CD14-positive monocyte (primary cell): Measurements from ENCODE around the gene GRK4. TPM values are rescaled to one million over a fixed set of nuclear protein-coding genes. Genes with fewer than 3 reads are reported as not detected.

Source experiments
- DNase-seq, 3 donors: peaks; one replicate each; pipeline ENCODE4 v3.0.0-alpha.2; 2011 to 2022
- H2AFZ ChIP-seq: 2 replicates; pipeline ENCODE4 v1.6.0; 2012; ENCODE audit warnings: mild to moderate bottlenecking, low read depth, low read length, inconsistent platforms; ENCODE audit not compliant: insufficient read depth, poor library complexity, severe bottlenecking
- H3K27ac ChIP-seq, 2 donors: 1 replicate in 1 of 2; 2 replicates in 1 of 2; pipeline ENCODE4 v1.5.1; 2012 to 2013; ENCODE audit warnings: low read length in 2 of 2, control low read depth in 1 of 2, inconsistent platforms in 1 of 2, low read depth in 1 of 2, mild to moderate bottlenecking in 1 of 2
- H3K27me3 ChIP-seq, 2 donors: one replicate each; pipeline versions ENCODE4 v1.6.0 to v1.6.1; 2011 to 2013; ENCODE audit warnings: low read length in 2 of 2; ENCODE audit not compliant: control insufficient read depth in 2 of 2, insufficient read depth in 2 of 2
- H3K36me3 ChIP-seq, 2 donors: replicated peaks in 1 of 2; 1 replicate in 1 of 2; 2 replicates in 1 of 2; pipeline versions ENCODE4 v1.5.1 to v1.6.1; 2012 to 2013; ENCODE audit warnings: low read length in 2 of 2, control low read depth in 1 of 2, inconsistent platforms in 1 of 2, mild to moderate bottlenecking in 1 of 2; ENCODE audit not compliant: insufficient read depth in 2 of 2, control insufficient read depth in 1 of 2
- H3K4me1 ChIP-seq, 2 donors: 1 replicate in 1 of 2; 2 replicates in 1 of 2; pipeline versions ENCODE4 v1.5.1 to v1.6.1; 2012 to 2013; ENCODE audit warnings: low read length in 2 of 2, control low read depth in 1 of 2, inconsistent platforms in 1 of 2, mild to moderate bottlenecking in 1 of 2, moderate library complexity in 1 of 2; ENCODE audit not compliant: insufficient read depth in 2 of 2, control insufficient read depth in 1 of 2
- H3K4me2 ChIP-seq: replicated peaks from 2 replicates; pipeline ENCODE3; 2012; ENCODE audit warnings: low read length, moderate library complexity, mild to moderate bottlenecking; ENCODE audit not compliant: poor library complexity, severe bottlenecking; ENCODE audit errors: extremely low read depth
- H3K4me3 ChIP-seq, 3 experiments: fragments of 200-600 bp in 1 of 3; sonication (generic) in 1 of 3; replicated peaks in 1 of 3; 1 replicate in 2 of 3; 2 replicates in 1 of 3; pipeline ENCODE4 v1.5.1; 2011 to 2013; ENCODE audit warnings: low read length in 3 of 3, mild to moderate bottlenecking in 3 of 3, control low read depth in 2 of 3, low read depth in 2 of 3, inconsistent platforms in 1 of 3, moderate library complexity in 1 of 3
- H3K79me2 ChIP-seq: 2 replicates; pipeline ENCODE4 v1.6.0; 2012; ENCODE audit warnings: mild to moderate bottlenecking, control low read depth, inconsistent platforms, low read length, moderate library complexity; ENCODE audit not compliant: insufficient read depth
- H3K9ac ChIP-seq: 2 replicates; pipeline ENCODE4 v1.6.0; 2017; ENCODE audit warnings: low read length, mild to moderate bottlenecking; ENCODE audit not compliant: insufficient read depth, poor library complexity, severe bottlenecking
- H3K9me3 ChIP-seq, 2 donors: replicated peaks in 1 of 2; 1 replicate in 1 of 2; 2 replicates in 1 of 2; pipeline versions ENCODE4 v1.5.1 to v1.6.1; 2012 to 2013; ENCODE audit warnings: low read length in 2 of 2, control low read depth in 1 of 2; ENCODE audit not compliant: control insufficient read depth in 1 of 2, insufficient read depth in 1 of 2
- H4K20me1 ChIP-seq: 2 replicates; pipeline ENCODE4 v1.6.0; 2012; ENCODE audit warnings: mild to moderate bottlenecking, low read length, control low read depth, moderate library complexity; ENCODE audit not compliant: insufficient read depth
- H3K27ac Mint-ChIP-seq, 7 donors: one replicate each; pipeline ENCODE4 v1.8.0; 2020; ENCODE audit warnings: mild to moderate bottlenecking in 7 of 7, mixed read lengths in 7 of 7, moderate library complexity in 6 of 7, inconsistent platforms in 2 of 7
- H3K27me3 Mint-ChIP-seq, 3 donors: one replicate each; pipeline ENCODE4 v1.8.0; 2021 to 2022; ENCODE audit warnings: low read depth in 3 of 3, mild to moderate bottlenecking in 3 of 3, mixed read lengths in 3 of 3, moderate library complexity in 3 of 3, inconsistent platforms in 1 of 3
- H3K36me3 Mint-ChIP-seq, 2 donors: one replicate each; pipeline ENCODE4 v1.8.0; 2020; ENCODE audit warnings: mixed read lengths in 2 of 2, inconsistent platforms in 1 of 2, mild to moderate bottlenecking in 1 of 2
- H3K4me1 Mint-ChIP-seq: one replicate; pipeline ENCODE4 v1.8.0; 2020; ENCODE audit warnings: mild to moderate bottlenecking, mixed read lengths
- H3K4me3 Mint-ChIP-seq, 2 donors: one replicate each; pipeline ENCODE4 v1.8.0; 2020; ENCODE audit warnings: mild to moderate bottlenecking in 2 of 2, mixed read lengths in 2 of 2, moderate library complexity in 1 of 2
- H3K9me3 Mint-ChIP-seq, 7 donors: one replicate each; pipeline ENCODE4 v1.8.0; 2020 to 2022; ENCODE audit warnings: mixed read lengths in 7 of 7, mild to moderate bottlenecking in 6 of 7, moderate library complexity in 6 of 7, inconsistent platforms in 2 of 7
- CTCF ChIP-seq: fragments of 200-600 bp; IDR thresholded peaks from one replicate; pipeline ENCODE4 v1.8.0; 2022; ENCODE audit warnings: antibody characterized with exemption, mild to moderate bottlenecking
- WGBS: methylation state at CpG from one replicate; pipeline ENCODE4 v1.1.5; 2013; ENCODE audit warnings: missing lambda C conversion rate; ENCODE audit not compliant: insufficient coverage; 5-methylcytosine and 5-hydroxymethylcytosine counted together
- intact Hi-C, 2 donors: fragments of 100-400 bp; cut with micrococcal nuclease; formaldehyde crosslinking; loops; one replicate each; pipeline versions ENCODE4 v1.15.0 to v1.15.1; 2023
- polyA plus RNA-seq, 3 donors: library from polyadenylated mRNA; depleted of rRNA in 1 of 3; unstranded in 2 of 3; stranded (reverse) in 1 of 3; fragments of 300-500 nt in 2 of 3; fragments of >200 nt in 1 of 3; fragmentation: Illumina TruSeq in 2 of 3; gene quantifications; 1 replicate in 2 of 3; 2 replicates in 1 of 3; pipeline ENCODE4 v1.2.3, GENCODE V29; 2012 to 2021

The GRK4 gene
- polyA plus RNA-seq, 3 donors = 1.1 to 1.2 (median 1.2) TPM

- H3K36me3 ChIP-seq = no peaks in the 10 kb centered on the region
- Mint-ChIP-seq H3K9me3 (peaks cover 8 to 13% (median 9%) of the 10 kb centered on the region in 7 donors), H3K4me1 (no peaks in the 10 kb centered on the region), H3K27ac (no peak overlapping the region), H3K4me3 (no peak overlapping the region), H3K36me3 (no peaks in the 10 kb centered on the region), H3K27me3 (peaks cover 0 to 7% (median 3%) of the 10 kb centered on the region in 3 donors)
- H3K9ac ChIP-seq = no peak overlapping the region
- no peak overlapping the region for H3K27ac ChIP-seq
- TF ChIP-seq CTCF = no peak
- no peaks in the 10 kb centered on the region for H3K4me1 ChIP-seq
- H3K4me3 ChIP-seq = no peak overlapping the region
- no peaks in the 10 kb centered on the region for H3K79me2 ChIP-seq
- H2AFZ ChIP-seq = no peak overlapping the region
- H3K4me2 ChIP-seq = no peak overlapping the region
- no peaks in the 10 kb centered on the region for H3K27me3 ChIP-seq
- no peak for DNase-seq
- no peaks in the 10 kb centered on the region for H4K20me1 ChIP-seq
- peaks cover 8 to 14% of the 10 kb centered on the region in 2 donors for H3K9me3 ChIP-seq
- WGBS = 96% methylated on average over 16 of the region's 21 CpGs
- intact Hi-C loops = no loop called here
These were observed 62.5 kb downstream of the GRK4 start for GRCh38 chr4:3025881-3026280.

- H3K27me3 ChIP-seq = no peaks in the 10 kb centered on the region
- Mint-ChIP-seq H3K27ac (no peak overlapping the region), H3K36me3 (no peaks in the 10 kb centered on the region), H3K27me3 (peaks cover 2 to 7% (median 5%) of the 10 kb centered on the region in 3 donors), H3K4me1 (no peaks in the 10 kb centered on the region), H3K9me3 (peaks cover 8 to 13% (median 9%) of the 10 kb centered on the region in 7 donors), H3K4me3 (no peak overlapping the region)
- H3K4me2 ChIP-seq = no peak overlapping the region
- H3K36me3 ChIP-seq = no peaks in the 10 kb centered on the region
- H2AFZ ChIP-seq = no peak overlapping the region
- no peaks in the 10 kb centered on the region for H3K79me2 ChIP-seq
- no peaks in the 10 kb centered on the region for H3K4me1 ChIP-seq
- no peaks in the 10 kb centered on the region for H4K20me1 ChIP-seq
- no peak for DNase-seq
- WGBS = 91% methylated on average over 8 of the region's 9 CpGs
- TF ChIP-seq CTCF = no peak
- intact Hi-C loops = no loop called here
- H3K27ac ChIP-seq = no peak overlapping the region
- H3K4me3 ChIP-seq = no peak overlapping the region
- peaks cover 8 to 14% of the 10 kb centered on the region in 2 donors for H3K9me3 ChIP-seq
- H3K9ac ChIP-seq = no peak overlapping the region
These were observed 63.2 kb downstream of the GRK4 start for GRCh38 chr4:3026540-3026939.
